ENCODE data around the gene MTERF1. TPM values are rescaled to one million over a fixed set of nuclear protein-coding genes. Genes with fewer than 3 reads are reported as not detected.

MTERF1 gene
- polyA plus RNA-seq, 1 of the 3 experiments (the other 2 are of a cell fraction) = 6.1 TPM

- no peak overlapping the region for H3K4me2 ChIP-seq
- no peaks in the 10 kb centered on the region for H4K20me1 ChIP-seq (ENCODE audit: insufficient read depth)
- H3K9me2 ChIP-seq = no peaks in the 10 kb centered on the region
- no peak overlapping the region for H3K9ac ChIP-seq
- no peak overlapping the region for H2AFZ ChIP-seq (ENCODE audit: low read depth)
- CTCF ChIA-PET = interaction anchor here (1.0 to 1.7 kb wide), 4 partner anchors 31 to 746 kb away, joined by 3 read pairs; partner anchors contain the start of genes GATAD1 and MTERF1
- H3K4me3 ChIP-seq (ENCODE audit: low read depth in 2 of 2, low read length in 1 of 2) = no peak overlapping the region
- DNase-seq = no peak
- TF ChIP-seq POLR2AphosphoS5 (IDR thresholded peaks at IDR 0.05; ENCODE audit: low read depth, low read length) (no peak), FOSL2 (IDR thresholded peaks at IDR 0.05; ENCODE audit: borderline replicate concordance, low read depth) (no peak), MAX (IDR thresholded peaks at IDR 0.05; ENCODE audit: low read depth) (no peak), MXI1 (IDR thresholded peaks at IDR 0.05; ENCODE audit: low read depth, low read length) (no peak), ELF1 (IDR thresholded peaks at IDR 0.05) (no peak), RAD21 (IDR thresholded peaks at IDR 0.05; ENCODE audit: low read length) (no peak), REST (IDR thresholded peaks at IDR 0.05; ENCODE audit: low read depth, low read length) (no peak), GABPA (IDR thresholded peaks at IDR 0.05; ENCODE audit: low read depth) (no peak), TEAD4 (IDR thresholded peaks at IDR 0.05; ENCODE audit: borderline replicate concordance, insufficient read depth) (no peak), YY1 (IDR thresholded peaks at IDR 0.05; ENCODE audit: low read depth) (no peak), EP300 (IDR thresholded peaks at IDR 0.05; ENCODE audit: borderline replicate concordance in 1 of 2, low read depth in 1 of 2, low read length in 1 of 2) (no peak), TAF1 (IDR thresholded peaks at IDR 0.05; ENCODE audit: borderline replicate concordance, low read depth, low read length) (no peak), EZH2phosphoT487 (IDR thresholded peaks at IDR 0.05; ENCODE audit: borderline replicate concordance, low read depth) (no peak), RXRA (IDR thresholded peaks at IDR 0.05; ENCODE audit: borderline replicate concordance, low read depth) (no peak), TCF12 (IDR thresholded peaks at IDR 0.05) (no peak)
- TF ChIP-seq, protein P1, sequence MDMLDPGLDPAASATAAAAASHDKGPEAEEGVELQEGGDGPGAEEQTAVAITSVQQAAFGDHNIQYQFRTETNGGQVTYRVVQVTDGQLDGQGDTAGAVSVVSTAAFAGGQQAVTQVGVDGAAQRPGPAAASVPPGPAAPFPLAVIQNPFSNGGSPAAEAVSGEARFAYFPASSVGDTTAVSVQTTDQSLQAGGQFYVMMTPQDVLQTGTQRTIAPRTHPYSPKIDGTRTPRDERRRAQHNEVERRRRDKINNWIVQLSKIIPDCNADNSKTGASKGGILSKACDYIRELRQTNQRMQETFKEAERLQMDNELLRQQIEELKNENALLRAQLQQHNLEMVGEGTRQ (IDR thresholded peaks at IDR 0.05; ENCODE audit: borderline replicate concordance, low read depth, low read length) = no peak
- TF ChIP-seq, protein P2, sequence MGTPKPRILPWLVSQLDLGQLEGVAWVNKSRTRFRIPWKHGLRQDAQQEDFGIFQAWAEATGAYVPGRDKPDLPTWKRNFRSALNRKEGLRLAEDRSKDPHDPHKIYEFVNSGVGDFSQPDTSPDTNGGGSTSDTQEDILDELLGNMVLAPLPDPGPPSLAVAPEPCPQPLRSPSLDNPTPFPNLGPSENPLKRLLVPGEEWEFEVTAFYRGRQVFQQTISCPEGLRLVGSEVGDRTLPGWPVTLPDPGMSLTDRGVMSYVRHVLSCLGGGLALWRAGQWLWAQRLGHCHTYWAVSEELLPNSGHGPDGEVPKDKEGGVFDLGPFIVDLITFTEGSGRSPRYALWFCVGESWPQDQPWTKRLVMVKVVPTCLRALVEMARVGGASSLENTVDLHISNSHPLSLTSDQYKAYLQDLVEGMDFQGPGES (IDR thresholded peaks at IDR 0.05; ENCODE audit: low read depth, low read length) = no peak
- TF ChIP-seq, protein P3, sequence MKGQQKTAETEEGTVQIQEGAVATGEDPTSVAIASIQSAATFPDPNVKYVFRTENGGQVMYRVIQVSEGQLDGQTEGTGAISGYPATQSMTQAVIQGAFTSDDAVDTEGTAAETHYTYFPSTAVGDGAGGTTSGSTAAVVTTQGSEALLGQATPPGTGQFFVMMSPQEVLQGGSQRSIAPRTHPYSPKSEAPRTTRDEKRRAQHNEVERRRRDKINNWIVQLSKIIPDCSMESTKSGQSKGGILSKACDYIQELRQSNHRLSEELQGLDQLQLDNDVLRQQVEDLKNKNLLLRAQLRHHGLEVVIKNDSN (IDR thresholded peaks at IDR 0.05; ENCODE audit: borderline replicate concordance, low read depth) = no peak
- TF ChIP-seq, protein P4, sequence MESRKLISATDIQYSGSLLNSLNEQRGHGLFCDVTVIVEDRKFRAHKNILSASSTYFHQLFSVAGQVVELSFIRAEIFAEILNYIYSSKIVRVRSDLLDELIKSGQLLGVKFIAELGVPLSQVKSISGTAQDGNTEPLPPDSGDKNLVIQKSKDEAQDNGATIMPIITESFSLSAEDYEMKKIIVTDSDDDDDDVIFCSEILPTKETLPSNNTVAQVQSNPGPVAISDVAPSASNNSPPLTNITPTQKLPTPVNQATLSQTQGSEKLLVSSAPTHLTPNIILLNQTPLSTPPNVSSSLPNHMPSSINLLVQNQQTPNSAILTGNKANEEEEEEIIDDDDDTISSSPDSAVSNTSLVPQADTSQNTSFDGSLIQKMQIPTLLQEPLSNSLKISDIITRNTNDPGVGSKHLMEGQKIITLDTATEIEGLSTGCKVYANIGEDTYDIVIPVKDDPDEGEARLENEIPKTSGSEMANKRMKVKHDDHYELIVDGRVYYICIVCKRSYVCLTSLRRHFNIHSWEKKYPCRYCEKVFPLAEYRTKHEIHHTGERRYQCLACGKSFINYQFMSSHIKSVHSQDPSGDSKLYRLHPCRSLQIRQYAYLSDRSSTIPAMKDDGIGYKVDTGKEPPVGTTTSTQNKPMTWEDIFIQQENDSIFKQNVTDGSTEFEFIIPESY (IDR thresholded peaks at IDR 0.05; ENCODE audit: borderline replicate concordance, low read depth) = no peak
- peaks cover 4% of the 10 kb centered on the region for H3F3A ChIP-seq (replicated peaks; ENCODE audit: insufficient read depth)
- H3K27ac ChIP-seq (ENCODE audit: low read depth in 2 of 2, low read length in 1 of 2) = no peak overlapping the region
- H3K79me2 ChIP-seq (ENCODE audit: insufficient read depth) = no peaks in the 10 kb centered on the region
- H3K36me3 ChIP-seq (replicated peaks in 1 of 2; ENCODE audit: control insufficient read depth in 1 of 2, insufficient read depth in 2 of 2, low read length in 1 of 2) = no peaks in the 10 kb centered on the region
- no peaks in the 10 kb centered on the region for H3K27me3 ChIP-seq (ENCODE audit: insufficient read depth)
- POLR2A ChIA-PET = no interaction called here
- peaks cover 0 to 5% of the 10 kb centered on the region in 2 experiments; a peak in 3 of 4 replicates for H3K4me1 ChIP-seq (ENCODE audit: control insufficient read depth in 1 of 2, insufficient read depth in 2 of 2, low read depth in 1 of 2, low read length in 1 of 2)
- WGBS (ENCODE audit: low lambda C conversion rate) = 64% methylated on average over 2 of the region's 2 CpGs
- H3K9me3 ChIP-seq = no peaks in the 10 kb centered on the region
These were observed 44.6 kb downstream of the MTERF1 start for GRCh38 chr7:91835826-91836368.
